ENCODE results near the gene GRIP1.

DNA sequence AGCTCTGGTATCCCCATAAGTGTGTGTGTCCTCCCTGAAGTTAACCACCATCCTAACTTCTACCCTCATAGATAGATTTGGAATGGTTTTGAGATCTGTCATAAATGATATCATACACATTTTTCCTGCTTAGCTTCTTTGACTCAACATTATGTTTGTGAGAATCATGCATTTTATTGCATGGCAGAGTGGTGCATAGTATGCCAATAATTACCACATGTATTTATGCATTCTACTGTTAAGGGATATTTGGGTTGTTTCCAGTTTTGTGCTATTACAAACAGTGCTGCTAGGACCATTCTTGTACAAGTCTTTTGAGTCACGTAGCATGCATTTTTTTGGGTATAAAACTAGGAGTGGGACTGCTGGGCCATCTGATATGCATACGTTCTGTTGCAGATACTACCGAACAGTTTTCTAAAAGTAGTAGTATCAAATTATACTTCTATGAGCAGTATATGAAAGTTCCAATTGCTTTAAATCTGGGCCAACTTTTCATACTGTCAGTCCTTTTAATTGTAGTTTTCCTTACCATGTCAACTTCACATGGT lies 13.4 kb downstream of the GRIP1 start:
- TF ChIP-seq RAD21 (IDR thresholded peaks at IDR 0.05; ENCODE audit: low read length) = no peak
- TF ChIP-seq, protein P1, sequence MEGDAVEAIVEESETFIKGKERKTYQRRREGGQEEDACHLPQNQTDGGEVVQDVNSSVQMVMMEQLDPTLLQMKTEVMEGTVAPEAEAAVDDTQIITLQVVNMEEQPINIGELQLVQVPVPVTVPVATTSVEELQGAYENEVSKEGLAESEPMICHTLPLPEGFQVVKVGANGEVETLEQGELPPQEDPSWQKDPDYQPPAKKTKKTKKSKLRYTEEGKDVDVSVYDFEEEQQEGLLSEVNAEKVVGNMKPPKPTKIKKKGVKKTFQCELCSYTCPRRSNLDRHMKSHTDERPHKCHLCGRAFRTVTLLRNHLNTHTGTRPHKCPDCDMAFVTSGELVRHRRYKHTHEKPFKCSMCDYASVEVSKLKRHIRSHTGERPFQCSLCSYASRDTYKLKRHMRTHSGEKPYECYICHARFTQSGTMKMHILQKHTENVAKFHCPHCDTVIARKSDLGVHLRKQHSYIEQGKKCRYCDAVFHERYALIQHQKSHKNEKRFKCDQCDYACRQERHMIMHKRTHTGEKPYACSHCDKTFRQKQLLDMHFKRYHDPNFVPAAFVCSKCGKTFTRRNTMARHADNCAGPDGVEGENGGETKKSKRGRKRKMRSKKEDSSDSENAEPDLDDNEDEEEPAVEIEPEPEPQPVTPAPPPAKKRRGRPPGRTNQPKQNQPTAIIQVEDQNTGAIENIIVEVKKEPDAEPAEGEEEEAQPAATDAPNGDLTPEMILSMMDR (conservative IDR thresholded peaks at IDR 0.05; ENCODE audit: low read depth, low read length) = no peak
- no peak for TF ChIP-seq RFX5 (IDR thresholded peaks at IDR 0.05; ENCODE audit: low read depth, low read length)
- TF ChIP-seq POLR2A (IDR thresholded peaks at IDR 0.05; ENCODE audit: low read depth, low read length) = no peak
- no peak for TF ChIP-seq SMC3 (IDR thresholded peaks at IDR 0.05; ENCODE audit: low read depth, low read length)
- TF ChIP-seq, protein P2, sequence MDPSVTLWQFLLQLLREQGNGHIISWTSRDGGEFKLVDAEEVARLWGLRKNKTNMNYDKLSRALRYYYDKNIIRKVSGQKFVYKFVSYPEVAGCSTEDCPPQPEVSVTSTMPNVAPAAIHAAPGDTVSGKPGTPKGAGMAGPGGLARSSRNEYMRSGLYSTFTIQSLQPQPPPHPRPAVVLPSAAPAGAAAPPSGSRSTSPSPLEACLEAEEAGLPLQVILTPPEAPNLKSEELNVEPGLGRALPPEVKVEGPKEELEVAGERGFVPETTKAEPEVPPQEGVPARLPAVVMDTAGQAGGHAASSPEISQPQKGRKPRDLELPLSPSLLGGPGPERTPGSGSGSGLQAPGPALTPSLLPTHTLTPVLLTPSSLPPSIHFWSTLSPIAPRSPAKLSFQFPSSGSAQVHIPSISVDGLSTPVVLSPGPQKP (IDR thresholded peaks at IDR 0.05; ENCODE audit: borderline replicate concordance, low read depth, low read length) = no peak
- no peak for TF ChIP-seq FOS (IDR thresholded peaks at IDR 0.05; ENCODE audit: low read depth, low read length)
- no peak for TF ChIP-seq CHD1 (IDR thresholded peaks at IDR 0.05; ENCODE audit: low read depth, low read length)
